Thyroid gland (tissue), 4 donors: ENCODE data around the gene NEMF.

Source experiments
- CTCF ChIP-seq, 6 experiments: fragments of 200-600 bp in 3 of 6; fragments of 450-650 bp in 3 of 6; sonication (generic) in 3 of 6; IDR thresholded peaks; one replicate each; pipeline ENCODE4 v1.5.1; 2016 to 2019; ENCODE audit warnings: antibody characterized with exemption in 6 of 6, mild to moderate bottlenecking in 2 of 6, inconsistent platforms in 1 of 6, moderate library complexity in 1 of 6
- POLR2A ChIP-seq, 2 donors: fragments of 450-650 bp; IDR thresholded peaks; one replicate each; pipeline ENCODE4 v1.6.1; 2017; ENCODE audit warnings: antibody characterized with exemption in 2 of 2, mild to moderate bottlenecking in 2 of 2, moderate library complexity in 1 of 2

GRCh38 chr14:49786315-49786714, 66.3 kb downstream of the NEMF start:
- TF ChIP-seq CTCF (IDR thresholded peaks at IDR 0.05) (no peak), POLR2A (IDR thresholded peaks at IDR 0.05) (no peak)
